Measurements from ENCODE around the gene EHBP1. TPM values are rescaled to one million over a fixed set of nuclear protein-coding genes. Genes with fewer than 3 reads are reported as not detected.

The EHBP1 gene
- total and polyA plus RNA-seq, 7 experiments from 2014 or later, result 12.3 to 31.5 (median 27.7) TPM

GRCh38 chr2:63052411-63053080, 347.0 kb downstream of the EHBP1 start:
- H3K4me3 Mint-ChIP-seq, result peak overlapping the region; percentile 17 to 86 (median 68)
- H3K4me1 ChIP-seq (ENCODE audit: control insufficient read depth in 2 of 2, insufficient read depth in 2 of 2, low read length in 2 of 2), result peaks cover 15 to 35% of the 10 kb centered on the region in 2 donors
- DNase-seq (no peak), ATAC-seq (no peak)
- H3K9me3 Mint-ChIP-seq, result peaks cover 0 to 4% (median 0%) of the 10 kb centered on the region in 11 donors
- H3K9me3 ChIP-seq (ENCODE audit: control insufficient read depth in 2 of 3, low read length in 3 of 3), result no peaks in the 10 kb centered on the region
- intact Hi-C loops (cut with micrococcal nuclease), result loop anchor here in 1 of 2 donors (5.0 to 10.0 kb wide), 3 partner anchors 248 to 372 kb away; partner anchors contain the start of gene EHBP1
- no peak overlapping the region for H3K4me3 ChIP-seq (ENCODE audit: low read length)
- CTCF ChIA-PET, result no interaction called here
- H3K27ac ChIP-seq (ENCODE audit: low read depth, low read length), result no peak overlapping the region
- peaks cover 7 to 20% of the 10 kb centered on the region in 2 donors for H3K27me3 ChIP-seq (ENCODE audit: control insufficient read depth in 2 of 2, insufficient read depth in 2 of 2, low read length in 2 of 2)
- peak overlapping the region in 1 of 9 donors; percentile 38 for H3K27ac Mint-ChIP-seq
- POLR2A ChIA-PET, result no interaction called here
- peaks cover 50 to 82% (median 71%) of the 10 kb centered on the region in 7 donors for H3K4me1 Mint-ChIP-seq
- H3K27me3 Mint-ChIP-seq, result peaks cover 68 to 89% (median 85%) of the 10 kb centered on the region in 5 donors
- H3K36me3 Mint-ChIP-seq, result peaks cover 0 to 6% (median 0%) of the 10 kb centered on the region in 5 donors
- H3K36me3 ChIP-seq (ENCODE audit: control insufficient read depth in 2 of 3, insufficient read depth in 3 of 3, low read length in 3 of 3), result no peaks in the 10 kb centered on the region

GRCh38 chr2:63053081-63053888, 347.8 kb downstream of the EHBP1 start:
- peaks cover 70 to 91% (median 86%) of the 10 kb centered on the region in 5 donors for H3K27me3 Mint-ChIP-seq
- H3K4me3 Mint-ChIP-seq, result peak overlapping the region; percentile 33 to 86 (median 67)
- Histone ChIP-seq H3K4me3 (ENCODE audit: low read length) (no peak overlapping the region), H3K27me3 (ENCODE audit: control insufficient read depth in 2 of 2, insufficient read depth in 2 of 2, low read length in 2 of 2) (peaks cover 7 to 20% of the 10 kb centered on the region in 2 donors), H3K36me3 (ENCODE audit: control insufficient read depth in 2 of 3, insufficient read depth in 3 of 3, low read length in 3 of 3) (no peaks in the 10 kb centered on the region), H3K27ac (ENCODE audit: low read depth, low read length) (no peak overlapping the region), H3K9me3 (ENCODE audit: control insufficient read depth in 2 of 3, low read length in 3 of 3) (no peaks in the 10 kb centered on the region), H3K4me1 (ENCODE audit: control insufficient read depth in 2 of 2, insufficient read depth in 2 of 2, low read length in 2 of 2) (peaks cover 9 to 35% of the 10 kb centered on the region in 2 donors)
- H3K4me1 Mint-ChIP-seq, result peaks cover 47 to 84% (median 74%) of the 10 kb centered on the region in 7 donors
- intact Hi-C loops (cut with micrococcal nuclease), result loop anchor here in 1 of 2 donors (5.0 to 10.0 kb wide), 3 partner anchors 248 to 372 kb away; partner anchors contain the start of gene EHBP1
- POLR2A ChIA-PET, result no interaction called here
- no peak for ATAC-seq
- peaks cover 0 to 6% (median 2%) of the 10 kb centered on the region in 5 donors for H3K36me3 Mint-ChIP-seq
- no peak for DNase-seq
- H3K27ac Mint-ChIP-seq, result peak overlapping the region in 1 of 9 donors; percentile 67
- H3K9me3 Mint-ChIP-seq, result peaks cover 0 to 6% (median 0%) of the 10 kb centered on the region in 11 donors
- CTCF ChIA-PET, result no interaction called here

GRCh38 chr2:63053889-63054602, 348.5 kb downstream of the EHBP1 start:
- peak overlapping the region in 1 of 9 donors; percentile 11 for H3K27ac Mint-ChIP-seq
- Histone ChIP-seq H3K27me3 (ENCODE audit: control insufficient read depth in 2 of 2, insufficient read depth in 2 of 2, low read length in 2 of 2) (peaks cover 5 to 19% of the 10 kb centered on the region in 2 donors), H3K4me1 (ENCODE audit: control insufficient read depth in 2 of 2, insufficient read depth in 2 of 2, low read length in 2 of 2) (peaks cover 7 to 36% of the 10 kb centered on the region in 2 donors), H3K36me3 (ENCODE audit: control insufficient read depth in 2 of 3, insufficient read depth in 3 of 3, low read length in 3 of 3) (no peaks in the 10 kb centered on the region), H3K27ac (ENCODE audit: low read depth, low read length) (no peak overlapping the region), H3K9me3 (ENCODE audit: control insufficient read depth in 2 of 3, low read length in 3 of 3) (no peaks in the 10 kb centered on the region), H3K4me3 (ENCODE audit: low read length) (no peak overlapping the region)
- DNase-seq, result peak in 1 of 9 donors; percentile 41
- no peak for ATAC-seq
- H3K4me3 Mint-ChIP-seq, result peak overlapping the region; percentile 52 to 81 (median 73)
- H3K4me1 Mint-ChIP-seq, result peaks cover 42 to 83% (median 72%) of the 10 kb centered on the region in 7 donors
- H3K9me3 Mint-ChIP-seq, result peaks cover 0 to 4% (median 0%) of the 10 kb centered on the region in 11 donors
- peaks cover 69 to 89% (median 82%) of the 10 kb centered on the region in 5 donors for H3K27me3 Mint-ChIP-seq
- intact Hi-C loops (cut with micrococcal nuclease), result loop anchor here in 1 of 2 donors (5.0 to 10.0 kb wide), 3 partner anchors 249 to 371 kb away; partner anchors contain the start of gene EHBP1
- POLR2A ChIA-PET, result no interaction called here
- peaks cover 0 to 6% (median 5%) of the 10 kb centered on the region in 5 donors for H3K36me3 Mint-ChIP-seq
- CTCF ChIA-PET, result no interaction called here

GRCh38 chr2:63054841-63055225, 349.3 kb downstream of the EHBP1 start:
- Histone ChIP-seq H3K27me3 (ENCODE audit: control insufficient read depth in 2 of 2, insufficient read depth in 2 of 2, low read length in 2 of 2) (peaks cover 4 to 17% of the 10 kb centered on the region in 2 donors), H3K4me1 (ENCODE audit: control insufficient read depth in 2 of 2, insufficient read depth in 2 of 2, low read length in 2 of 2) (peaks cover 0 to 33% of the 10 kb centered on the region in 2 donors), H3K27ac (ENCODE audit: low read depth, low read length) (no peak overlapping the region), H3K9me3 (ENCODE audit: control insufficient read depth in 2 of 3, low read length in 3 of 3) (no peaks in the 10 kb centered on the region), H3K4me3 (ENCODE audit: low read length) (no peak overlapping the region), H3K36me3 (ENCODE audit: control insufficient read depth in 2 of 3, insufficient read depth in 3 of 3, low read length in 3 of 3) (no peaks in the 10 kb centered on the region)
- no peak for DNase-seq
- H3K27ac Mint-ChIP-seq, result peak overlapping the region in 1 of 9 donors; percentile 38
- POLR2A ChIA-PET, result no interaction called here
- no peak for ATAC-seq
- peak overlapping the region in 9 of 10 donors; percentile 52 to 81 (median 73) for H3K4me3 Mint-ChIP-seq
- H3K36me3 Mint-ChIP-seq, result peaks cover 0 to 6% (median 2%) of the 10 kb centered on the region in 5 donors
- peaks cover 63 to 85% (median 75%) of the 10 kb centered on the region in 5 donors for H3K27me3 Mint-ChIP-seq
- intact Hi-C loops (cut with micrococcal nuclease), result loop anchor here in 1 of 2 donors (5.0 to 10.0 kb wide), 3 partner anchors 250 to 370 kb away; partner anchors contain the start of gene EHBP1
- CTCF ChIA-PET, result no interaction called here
- peaks cover 0 to 5% (median 0%) of the 10 kb centered on the region in 11 donors for H3K9me3 Mint-ChIP-seq
- peaks cover 36 to 76% (median 66%) of the 10 kb centered on the region in 7 donors for H3K4me1 Mint-ChIP-seq

GRCh38 chr2:63055226-63056106, 350.0 kb downstream of the EHBP1 start:
- Mint-ChIP-seq H3K27me3 (peaks cover 67 to 89% (median 78%) of the 10 kb centered on the region in 5 donors), H3K27ac (peak overlapping the region in 1 of 9 donors; percentile 73), H3K4me3 (peak overlapping the region; percentile 14 to 81 (median 67)), H3K36me3 (peaks cover 0 to 11% (median 0%) of the 10 kb centered on the region in 5 donors), H3K4me1 (peaks cover 33 to 80% (median 69%) of the 10 kb centered on the region in 7 donors), H3K9me3 (peaks cover 0 to 11% (median 4%) of the 10 kb centered on the region in 11 donors)
- DNase-seq (peak in 1 of 9 donors; percentile 23), ATAC-seq (no peak)
- H3K27me3 ChIP-seq (ENCODE audit: control insufficient read depth in 2 of 2, insufficient read depth in 2 of 2, low read length in 2 of 2), result peaks cover 4 to 21% of the 10 kb centered on the region in 2 donors
- intact Hi-C loops (cut with micrococcal nuclease), result loop anchor here in 1 of 2 donors (10.0 kb wide), 2 partner anchors 251 to 369 kb away; no protein-coding TSS in a partner anchor
- H3K27ac ChIP-seq (ENCODE audit: low read depth, low read length), result no peak overlapping the region
- CTCF ChIA-PET, result no interaction called here
- H3K36me3 ChIP-seq (ENCODE audit: control insufficient read depth in 2 of 3, insufficient read depth in 3 of 3, low read length in 3 of 3), result no peaks in the 10 kb centered on the region
- no peaks in the 10 kb centered on the region for H3K9me3 ChIP-seq (ENCODE audit: control insufficient read depth in 2 of 3, low read length in 3 of 3)
- H3K4me3 ChIP-seq (ENCODE audit: low read length), result no peak overlapping the region
- H3K4me1 ChIP-seq (ENCODE audit: control insufficient read depth in 2 of 2, insufficient read depth in 2 of 2, low read length in 2 of 2), result peaks cover 0 to 32% of the 10 kb centered on the region in 2 donors
- POLR2A ChIA-PET, result no interaction called here

All from naive thymus-derived CD4-positive, alpha-beta T cell (primary cell).